T1000 (cell line): ENCODE data around the gene OTOG.

Experiments used
- DNase-seq: peaks from one replicate; lab custom pipeline; 2025; ENCODE audit warnings: mixed read lengths; lab: John Stamatoyannopoulos, UW

OTOG gene

DNA sequence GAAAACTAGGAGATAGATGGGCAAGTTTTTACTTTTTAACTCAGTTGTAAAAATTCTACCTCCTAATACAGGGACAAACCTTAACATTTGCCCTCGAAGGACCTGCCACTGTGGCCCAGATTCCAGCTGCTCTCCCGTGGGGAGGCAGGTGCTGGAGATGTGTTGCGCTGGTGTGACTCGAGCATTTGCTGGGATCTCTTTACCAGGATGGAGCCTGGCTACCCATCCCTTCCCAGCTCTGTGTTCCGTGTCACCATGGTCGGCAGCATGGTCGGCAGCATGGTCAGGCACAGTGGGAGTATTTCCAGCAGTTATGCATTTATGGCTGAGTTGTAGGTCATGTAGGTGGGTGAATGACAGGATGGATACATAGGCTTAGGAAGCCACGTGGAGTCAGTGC, 41.1 kb downstream of the OTOG start:
- no peak for DNase-seq

DNA sequence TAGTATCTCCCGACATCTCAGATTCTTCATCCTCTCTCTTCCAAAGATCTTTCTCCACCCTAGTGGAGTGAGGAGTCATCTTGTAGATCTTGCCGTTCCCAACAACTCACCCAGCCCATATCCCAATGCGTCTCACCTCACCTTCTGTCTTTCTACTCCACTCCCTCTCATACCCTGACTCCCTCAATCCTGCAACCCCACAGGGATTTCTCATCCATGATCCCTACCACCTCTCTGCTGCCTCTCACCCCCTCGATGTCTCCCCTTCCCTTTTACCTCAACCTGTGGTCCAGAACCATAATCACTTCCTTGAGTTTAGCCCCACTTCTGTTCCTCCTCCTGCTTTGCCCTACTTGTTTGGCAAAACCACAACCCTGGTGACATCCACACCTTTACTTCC, 41.7 kb downstream of the OTOG start:
- DNase-seq = no peak

DNA sequence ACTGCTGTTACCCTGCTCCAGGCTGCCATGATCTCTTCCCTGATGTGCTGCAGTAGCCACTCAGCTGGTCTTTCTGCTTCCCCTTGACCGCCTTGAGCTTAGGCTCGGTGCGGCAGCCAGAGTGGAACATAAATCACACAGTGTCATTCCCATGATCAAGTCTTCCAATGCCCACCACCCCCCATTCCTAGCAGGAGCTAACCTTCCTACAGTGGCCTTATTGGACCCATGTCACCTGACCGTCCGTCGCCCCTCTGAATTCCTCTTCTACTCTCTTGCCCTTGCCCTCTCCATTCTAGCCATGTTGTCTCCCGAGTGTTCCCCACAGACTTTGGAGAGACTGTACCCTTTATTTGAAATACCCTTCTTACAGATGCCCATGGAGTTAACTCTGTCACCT, 43.4 kb downstream of the OTOG start:
- no peak for DNase-seq

DNA sequence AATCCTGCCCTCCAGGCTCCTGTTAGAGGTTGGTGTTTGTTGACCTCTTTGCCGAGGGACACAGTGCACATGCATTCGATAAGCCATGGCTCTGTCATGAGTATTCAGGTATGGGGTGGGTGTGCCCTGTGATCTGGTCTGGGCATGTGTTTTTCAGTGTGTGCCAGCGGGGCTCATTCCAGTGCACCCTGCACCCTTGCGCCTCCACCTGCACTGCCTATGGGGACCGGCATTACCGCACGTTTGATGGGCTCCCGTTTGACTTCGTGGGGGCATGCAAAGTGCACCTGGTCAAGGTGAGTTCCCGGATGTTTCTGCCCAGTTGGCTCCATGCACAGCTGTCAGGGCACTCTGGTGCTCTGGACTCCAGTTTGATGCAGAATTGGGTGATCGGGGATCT, 44.2 kb downstream of the OTOG start:
- DNase-seq = no peak

DNA sequence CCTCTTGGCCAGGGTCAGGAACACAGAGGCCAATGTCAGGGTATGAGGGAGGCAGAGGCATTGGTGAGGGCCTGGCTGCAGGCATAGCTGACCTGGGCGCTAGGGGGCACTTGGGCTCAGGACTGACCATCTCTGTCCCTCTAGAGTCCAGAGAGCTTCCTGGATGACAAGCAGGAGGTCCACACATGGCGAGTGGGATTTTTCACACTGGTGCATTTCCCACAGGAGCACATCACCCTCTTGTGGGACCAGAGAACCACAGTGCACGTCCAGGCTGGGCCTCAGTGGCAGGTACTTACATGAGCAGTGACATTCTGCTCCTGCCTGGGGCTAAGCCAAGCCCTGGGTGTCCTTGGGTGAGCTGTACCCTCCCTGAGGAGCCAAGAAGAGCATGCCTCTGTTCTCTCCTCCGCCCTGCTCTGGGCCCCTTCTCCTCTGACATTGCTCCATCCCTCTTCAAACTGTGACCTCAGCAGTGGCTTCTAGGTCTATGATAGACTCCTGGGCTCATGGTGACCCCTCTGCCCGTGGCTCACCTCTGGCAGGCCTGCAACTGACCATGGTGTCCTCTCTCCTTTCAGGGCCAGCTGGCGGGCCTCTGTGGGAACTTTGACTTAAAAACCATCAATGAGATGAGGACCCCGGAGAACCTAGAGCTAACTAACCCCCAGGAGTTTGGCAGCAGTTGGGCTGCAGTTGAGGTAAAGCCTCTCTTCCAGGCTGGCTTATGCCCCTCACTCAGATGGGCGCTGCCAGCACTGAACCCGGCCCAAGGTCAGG, 46.6 kb downstream of the OTOG start:
- no peak for DNase-seq

DNA sequence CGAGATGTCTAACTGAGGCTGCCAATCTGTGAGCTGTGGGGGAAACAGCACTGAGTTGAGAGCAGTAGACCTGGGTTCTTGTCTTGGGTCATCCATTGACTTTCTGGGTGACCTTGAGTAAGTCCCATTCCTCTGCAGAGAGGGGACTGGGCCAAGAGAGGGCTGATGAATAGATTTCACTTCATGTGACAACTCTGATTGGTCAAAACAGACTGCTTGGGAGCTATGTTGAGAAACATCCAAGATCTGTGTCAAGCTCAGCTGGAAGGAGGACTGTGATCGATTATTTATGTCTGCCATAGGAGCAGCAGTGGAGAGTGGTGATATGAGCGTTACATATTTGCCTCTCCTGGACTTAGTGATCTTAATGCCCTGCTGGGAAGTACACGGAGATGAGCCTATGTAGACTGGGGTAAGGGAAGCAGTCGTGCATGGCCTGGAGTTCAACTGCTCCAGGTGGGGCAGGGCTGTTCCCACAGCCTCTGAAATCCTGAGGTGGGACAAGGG, 47.7 kb downstream of the OTOG start:
- no peak for DNase-seq

DNA sequence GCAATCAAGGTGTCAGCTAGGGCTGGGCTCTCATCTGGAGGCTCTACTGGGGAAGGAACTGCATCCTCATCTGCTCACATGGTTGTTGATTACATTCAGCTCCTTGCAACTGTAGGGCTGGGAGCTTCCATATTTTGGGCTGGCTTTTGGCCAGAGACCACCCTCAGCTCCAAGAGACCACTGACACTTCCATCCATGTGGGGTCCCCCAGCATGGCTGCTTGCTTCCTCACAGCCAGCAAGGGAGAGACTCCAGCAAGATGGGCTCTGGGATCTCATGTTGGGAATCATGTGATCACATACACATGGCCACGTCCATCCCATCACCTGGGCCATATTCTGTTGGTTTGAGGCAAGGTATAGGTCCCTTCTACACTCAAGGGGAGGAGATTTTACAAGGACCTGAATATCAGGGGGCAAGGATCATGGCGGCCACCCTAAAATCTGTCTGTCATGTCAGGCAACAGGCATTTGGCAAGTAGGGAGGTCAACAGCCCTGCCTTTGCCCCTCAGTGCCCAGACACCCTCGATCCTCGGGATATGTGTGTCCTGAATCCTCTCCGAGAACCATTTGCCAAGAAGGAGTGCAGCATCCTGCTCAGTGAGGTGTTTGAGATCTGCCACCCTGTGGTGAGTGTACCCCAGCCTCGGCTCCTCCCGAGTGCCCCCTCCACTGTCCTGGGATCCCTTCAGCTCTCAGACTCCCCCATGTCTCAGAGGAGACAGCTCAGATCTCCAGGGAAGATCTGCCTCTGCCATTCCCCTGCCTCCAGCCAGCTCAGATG, 48.7 kb downstream of the OTOG start:
- no peak for DNase-seq

DNA sequence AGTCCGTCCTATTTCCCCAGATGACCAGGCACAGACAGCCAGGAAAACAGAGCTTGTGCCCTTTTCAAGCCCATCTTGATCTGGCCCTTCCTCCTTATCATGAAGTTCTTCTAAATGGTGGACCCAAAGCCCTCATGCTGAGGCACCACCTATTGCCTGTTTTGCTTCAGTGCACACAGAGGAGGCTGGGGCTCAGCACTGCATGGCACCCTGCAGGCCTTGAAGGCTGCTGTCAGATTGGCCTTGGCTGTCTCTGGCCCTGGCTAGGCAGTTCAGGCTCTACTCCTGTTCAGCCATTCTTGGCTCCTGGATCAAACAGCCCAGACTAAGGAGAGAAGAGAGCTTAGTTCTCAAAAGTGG, 49.2 kb downstream of the OTOG start:
- no peak for DNase-seq

DNA sequence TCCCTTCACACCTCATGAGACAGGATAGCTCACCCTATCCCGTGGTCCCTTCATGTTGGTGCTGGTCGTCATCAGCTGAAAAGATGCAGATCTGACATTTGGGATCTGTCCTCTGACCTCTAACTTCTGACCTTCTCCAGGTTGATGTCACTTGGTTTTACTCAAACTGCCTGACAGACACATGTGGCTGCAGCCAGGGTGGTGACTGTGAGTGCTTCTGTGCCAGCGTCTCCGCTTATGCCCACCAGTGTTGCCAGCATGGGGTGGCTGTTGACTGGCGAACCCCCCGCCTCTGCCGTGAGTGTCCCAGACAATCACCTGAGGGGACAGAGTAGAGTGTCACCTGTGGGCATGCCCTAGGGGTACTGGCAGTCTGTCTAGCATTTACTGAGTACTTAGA, 49.7 kb downstream of the OTOG start:
- no peak for DNase-seq

DNA sequence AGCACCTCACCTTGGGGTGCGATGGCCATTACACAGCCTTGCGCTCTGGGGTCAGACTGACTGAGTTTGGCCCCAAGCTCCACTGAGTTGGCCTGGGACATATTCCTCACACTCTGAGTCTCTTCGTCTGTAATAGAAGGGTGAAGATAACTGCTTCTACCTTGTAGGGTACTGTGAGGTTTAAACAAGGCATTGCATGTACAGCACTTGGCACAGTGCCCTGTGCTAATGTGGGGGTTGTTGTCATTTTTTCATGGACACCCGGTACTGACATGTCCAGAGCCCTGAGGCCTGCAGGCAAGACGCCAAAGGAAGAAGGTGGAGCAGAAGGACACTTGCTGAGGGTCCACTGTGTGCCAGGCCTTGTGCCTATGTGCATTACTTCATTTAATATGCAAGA, 50.7 kb downstream of the OTOG start:
- no peak for DNase-seq

DNA sequence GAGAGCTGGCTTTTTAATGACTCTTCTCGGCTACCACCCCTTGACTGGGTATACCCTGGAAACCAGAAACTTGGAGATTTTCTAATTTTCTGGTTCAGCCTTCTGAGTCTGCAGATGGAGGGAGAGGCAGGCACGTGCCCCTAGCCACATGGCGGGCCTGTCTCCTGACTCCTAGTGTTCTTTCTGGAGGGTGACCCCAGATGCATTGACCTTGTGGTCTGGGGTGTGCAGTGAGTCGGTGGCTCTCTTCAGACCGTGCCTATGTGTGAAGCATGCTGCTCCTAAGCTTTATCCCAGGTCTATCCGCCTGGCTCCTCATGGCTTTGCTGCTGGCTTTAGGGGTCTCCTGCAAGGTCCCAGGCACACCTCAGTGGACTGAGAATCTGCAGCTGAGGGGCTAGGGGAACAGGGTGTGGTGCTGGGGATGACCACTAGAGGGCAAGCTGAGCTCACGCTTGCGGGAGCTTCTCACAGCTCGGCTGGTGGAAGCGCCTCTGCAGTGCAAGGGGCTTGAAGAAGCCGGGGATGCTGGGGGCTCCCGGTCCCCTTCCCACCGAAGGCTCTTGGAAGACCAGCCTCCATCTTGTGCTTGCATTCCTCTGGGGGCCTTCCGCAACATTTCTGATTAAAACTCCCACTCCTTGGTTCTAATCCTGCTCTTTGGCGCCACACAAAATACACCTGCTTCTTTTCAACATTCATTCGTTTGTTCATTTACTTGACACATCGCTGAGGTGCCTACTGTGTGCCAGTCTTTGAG, 51.8 kb downstream of the OTOG start:
- peak; percentile 27 for DNase-seq

DNA sequence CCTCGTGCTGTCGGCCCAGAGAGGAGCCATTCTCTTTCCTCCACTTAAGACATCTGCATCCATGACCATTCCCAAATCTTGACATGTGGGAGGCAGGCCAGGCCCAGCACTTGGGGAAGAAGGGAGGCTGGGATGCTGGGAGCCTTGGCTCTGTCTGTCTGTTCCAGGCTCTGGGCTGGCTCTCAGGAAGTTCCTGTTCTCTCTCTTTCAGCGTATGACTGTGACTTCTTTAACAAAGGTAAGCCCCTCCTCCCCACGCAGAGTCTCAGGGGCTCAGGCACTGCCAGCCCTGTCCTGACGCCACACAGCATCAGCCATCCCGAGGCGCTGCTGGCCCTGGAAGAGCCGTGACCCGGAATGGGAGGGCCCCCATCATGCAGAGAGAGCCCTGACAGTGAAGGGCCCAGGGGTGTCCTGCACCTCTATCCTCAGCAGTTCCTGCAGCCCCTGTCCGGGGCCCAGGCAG, 52.4 kb downstream of the OTOG start:
- DNase-seq = no peak

DNA sequence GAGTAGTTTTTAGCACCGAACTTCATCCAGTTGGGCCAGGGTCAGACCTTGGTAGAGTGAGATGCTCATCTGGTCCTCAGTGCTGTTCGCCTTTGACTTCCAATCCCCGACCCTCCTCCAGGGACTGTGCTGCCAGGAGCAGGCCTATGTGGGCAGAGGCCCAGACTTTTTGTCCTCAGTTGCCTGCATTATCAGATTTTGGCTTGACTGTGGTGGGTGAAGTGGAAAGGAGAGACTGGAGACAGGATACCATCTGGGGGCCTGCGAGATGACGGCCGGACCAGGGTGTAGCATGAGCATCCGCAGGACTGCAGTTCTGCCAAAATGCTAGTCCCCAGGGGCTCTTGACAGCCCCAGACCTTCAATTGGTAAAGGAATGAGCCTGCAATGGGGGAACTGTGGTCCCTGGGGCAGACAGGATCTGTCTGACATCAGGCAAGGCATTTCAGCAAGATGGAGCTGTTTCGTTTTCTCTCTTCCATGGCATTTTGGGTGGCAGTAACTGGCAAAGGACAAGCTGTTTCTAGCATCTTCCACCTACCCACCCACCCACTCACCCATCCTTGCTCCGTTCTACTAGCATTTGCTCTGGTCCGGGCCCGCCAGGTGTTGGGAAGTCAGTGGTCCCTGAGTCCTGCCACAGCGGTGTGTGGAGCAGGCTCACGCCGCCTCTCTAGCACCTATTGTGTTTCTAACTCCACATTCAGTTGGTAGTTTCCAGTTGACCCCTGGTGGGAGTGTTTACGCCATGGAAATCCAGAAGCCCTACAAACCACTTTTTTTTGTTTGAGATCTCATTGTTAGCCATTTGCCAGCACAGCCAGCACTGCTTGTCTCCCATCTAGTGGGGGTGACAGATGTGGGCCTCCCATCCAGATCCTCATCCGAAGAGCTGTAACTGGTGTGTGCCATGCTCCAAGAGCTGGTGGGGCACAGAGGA, 53.5 kb downstream of the OTOG start:
- no peak for DNase-seq

DNA sequence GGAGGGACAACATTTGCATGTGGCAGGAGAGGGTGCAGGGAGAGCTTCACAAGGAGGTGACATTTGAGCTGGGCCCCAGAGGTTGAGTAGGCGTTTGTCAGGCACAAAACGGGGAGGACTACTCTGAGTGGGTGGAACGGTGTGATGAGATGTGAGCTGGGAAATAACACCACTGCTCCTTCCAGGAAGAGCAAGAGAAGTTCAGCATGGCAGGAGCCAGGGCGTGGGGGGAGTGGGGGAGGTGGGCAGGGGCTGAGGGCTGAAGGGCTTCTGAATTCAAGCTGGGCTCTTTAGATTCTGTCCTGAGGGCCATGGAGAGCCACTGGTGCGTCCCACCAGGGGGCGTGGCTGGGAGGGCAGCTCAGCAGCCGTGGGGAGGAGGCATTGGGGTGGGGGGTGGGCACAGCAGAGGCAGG, 54.2 kb downstream of the OTOG start:
- DNase-seq = no peak

DNA sequence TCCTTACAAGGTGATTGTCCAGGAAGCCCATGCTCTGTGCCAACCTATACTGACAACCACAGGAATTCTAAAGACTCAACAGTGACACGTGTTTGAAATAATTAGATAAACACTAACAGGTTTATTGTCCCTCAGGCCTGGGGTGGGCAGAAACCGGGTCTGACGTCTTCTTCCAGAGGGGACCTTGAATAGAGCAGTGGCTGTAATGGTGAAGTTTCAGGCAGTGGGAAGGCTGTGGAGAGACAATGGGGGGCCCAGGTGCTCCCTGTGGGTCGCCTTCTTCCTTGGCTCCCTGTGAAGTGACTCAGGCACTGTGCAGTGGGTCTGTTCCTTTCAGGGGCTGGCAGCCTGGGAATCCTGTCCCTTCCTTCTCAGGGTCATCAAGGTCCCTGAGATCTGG, 54.6 kb downstream of the OTOG start:
- no peak for DNase-seq

DNA sequence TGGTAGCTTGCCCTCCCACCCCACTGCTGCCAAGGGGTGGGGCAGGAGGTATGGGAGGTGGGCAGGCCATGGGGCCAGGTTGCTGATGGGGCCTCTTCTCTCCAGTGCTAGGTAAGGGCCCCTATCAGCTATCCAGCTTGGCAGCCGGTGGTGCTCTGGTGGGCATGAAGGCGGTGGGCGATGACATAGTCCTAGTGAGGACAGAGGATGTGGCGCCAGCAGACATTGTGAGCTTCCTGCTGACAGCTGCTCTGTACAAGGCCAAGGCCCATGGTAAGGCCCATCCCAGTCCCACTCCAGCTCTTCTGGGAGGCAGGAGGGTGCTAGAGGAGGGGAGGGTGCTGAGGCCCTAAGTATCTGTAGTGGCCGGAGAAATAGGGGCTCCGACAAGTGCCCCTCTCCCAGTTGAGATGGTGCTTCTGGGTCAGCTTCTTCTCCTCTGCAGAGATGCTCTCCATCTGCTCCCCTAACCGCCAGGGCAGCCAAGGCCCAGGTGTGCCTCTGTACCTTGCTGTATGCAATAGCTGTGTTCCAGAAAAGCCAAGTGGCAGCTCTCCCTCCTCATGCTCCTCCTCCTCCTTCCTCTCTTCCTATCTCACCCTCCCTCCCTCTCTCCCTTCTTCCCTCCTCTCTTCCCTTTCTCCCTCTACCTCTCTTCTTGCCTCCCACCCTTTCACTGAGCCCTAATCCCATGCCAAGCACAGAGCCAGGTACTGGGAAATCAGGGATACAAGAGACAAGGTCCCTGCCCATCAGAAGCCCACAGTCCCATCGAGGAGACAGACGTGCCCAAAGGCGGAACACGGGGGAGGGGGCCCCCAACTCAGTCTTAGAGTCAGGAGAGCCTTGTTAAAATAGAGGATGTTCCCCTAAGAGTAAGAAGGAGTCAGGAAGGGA, 55.3 kb downstream of the OTOG start:
- DNase-seq = no peak

DNA sequence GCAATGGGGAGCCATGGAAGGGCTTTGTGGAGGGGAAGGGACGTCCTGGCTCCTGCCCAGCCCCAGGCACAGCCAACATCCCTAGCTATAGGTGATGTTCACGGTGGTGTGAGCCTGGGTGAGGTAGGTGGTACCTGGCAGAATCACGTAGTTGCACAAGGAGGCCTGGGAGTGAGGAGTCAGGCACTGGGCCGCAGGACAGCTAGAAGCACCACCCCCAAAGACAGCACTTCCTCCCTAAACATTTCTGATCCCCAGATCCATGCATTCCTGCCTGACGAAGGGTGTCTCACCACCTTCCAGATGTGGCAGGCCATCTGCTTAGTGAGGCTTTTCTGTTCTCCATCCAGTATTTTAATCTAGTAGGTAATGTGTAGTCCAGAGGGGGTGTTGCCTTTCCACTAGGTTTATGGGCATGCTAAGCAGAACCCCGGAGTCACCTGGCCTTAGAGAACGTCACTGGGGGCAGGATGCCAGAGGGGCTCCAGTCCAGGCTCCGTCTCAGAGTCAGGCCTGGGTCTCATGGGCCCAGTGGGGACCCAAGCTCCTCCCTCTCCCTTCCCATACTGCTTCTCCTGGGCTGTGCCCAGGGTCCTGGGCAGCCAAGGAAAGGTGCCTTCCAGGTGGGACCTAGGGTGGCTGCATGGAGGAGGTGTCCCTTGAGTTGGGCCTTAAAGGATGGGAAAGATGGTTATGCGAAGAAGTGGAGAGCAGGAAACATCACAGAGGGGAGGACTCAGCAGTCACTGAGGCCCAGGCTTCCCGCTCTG, 56.2 kb downstream of the OTOG start:
- no peak for DNase-seq

DNA sequence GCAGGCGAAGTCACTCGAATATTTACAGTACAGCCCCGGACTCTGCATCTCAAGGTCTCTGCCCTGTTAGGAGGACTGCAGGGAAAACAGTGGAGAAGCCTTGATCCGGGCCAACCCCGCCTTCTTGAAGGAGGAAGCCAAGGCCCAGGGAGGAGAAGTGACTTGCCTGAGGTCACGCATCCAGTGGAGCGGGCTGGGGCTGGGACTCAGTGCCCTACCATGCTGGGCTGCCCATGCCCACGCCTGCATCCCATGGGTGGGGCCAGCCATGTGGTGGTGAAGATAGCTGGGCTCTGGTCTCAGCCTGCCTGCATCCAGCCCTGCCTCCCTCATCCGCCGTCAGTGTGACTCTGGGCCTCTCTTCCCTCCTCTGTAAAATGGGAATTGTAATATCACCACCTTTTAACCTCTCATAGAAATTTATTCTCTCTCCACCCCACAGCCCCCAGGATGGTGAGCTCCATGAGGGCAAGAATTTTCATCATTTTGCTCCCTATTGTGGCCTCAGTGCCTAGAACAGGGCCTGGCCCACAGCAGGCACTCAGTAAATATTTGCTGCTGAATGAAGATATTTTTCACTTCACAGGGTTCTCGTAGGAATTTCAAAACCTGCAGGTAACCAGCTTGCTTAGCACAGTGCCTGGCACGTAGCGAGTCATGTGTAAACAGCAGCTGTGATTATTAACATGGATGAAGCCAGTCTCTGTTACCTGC, 57.3 kb downstream of the OTOG start:
- DNase-seq = no peak

DNA sequence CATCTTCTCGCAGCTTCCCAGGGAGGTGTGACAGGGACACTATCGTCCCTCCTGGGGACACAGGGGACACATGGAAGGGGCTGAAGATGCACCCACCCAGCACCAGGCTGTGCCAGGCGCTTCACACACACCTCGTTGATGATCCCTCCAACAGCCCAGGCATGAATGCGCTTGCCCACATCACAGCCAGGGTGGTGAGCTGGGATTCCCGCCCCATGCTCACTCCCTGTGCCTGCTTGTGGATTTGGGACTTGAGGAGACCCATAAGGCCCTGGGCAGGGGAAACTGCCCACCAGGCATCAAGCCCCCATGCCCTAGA, 57.8 kb downstream of the OTOG start:
- DNase-seq = no peak
